Stimulated activated CD4-positive, alpha-beta T cell treated with anti-CD3 and anti-CD28 coated beads, TNF-alpha, amount 100 ng/mL, for 4 hours (primary cell): ENCODE results near the gene BACE2.

ENCODE experiments used
- DNase-seq, 3 experiments: peaks; one replicate each; pipeline ENCODE4 v3.0.0-alpha.2; 2020; ENCODE audit warnings: low read depth in 3 of 3

The BACE2 gene

DNA sequence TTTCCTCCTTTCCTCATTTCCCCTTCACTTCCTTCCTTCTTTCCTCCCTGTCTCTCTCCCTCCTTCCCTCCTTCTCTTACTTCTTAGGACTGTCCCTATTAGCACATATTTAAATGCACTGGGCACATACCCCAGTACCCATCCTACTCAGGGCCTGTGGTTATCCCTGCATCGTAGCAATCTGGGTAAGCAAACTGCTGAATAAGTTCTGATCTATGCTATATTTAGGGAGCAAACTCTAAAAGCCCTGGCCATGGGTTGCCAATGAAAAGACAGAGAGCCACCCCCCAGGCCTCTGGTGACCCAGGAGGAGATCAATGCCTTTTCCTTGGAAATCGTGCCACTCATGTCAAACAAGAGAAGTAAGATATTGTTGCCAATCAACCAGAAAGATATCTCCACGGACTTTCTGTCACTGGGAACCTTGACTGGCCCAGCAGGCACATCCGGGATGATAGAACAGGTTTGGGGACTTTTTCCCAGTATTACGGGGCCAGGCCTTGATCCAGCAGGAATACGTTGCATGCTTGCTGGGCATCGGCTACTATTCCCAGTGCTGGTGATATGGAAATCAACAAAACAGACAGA is 154.0 kb downstream of the BACE2 start:
- DNase-seq, result no peak

DNA sequence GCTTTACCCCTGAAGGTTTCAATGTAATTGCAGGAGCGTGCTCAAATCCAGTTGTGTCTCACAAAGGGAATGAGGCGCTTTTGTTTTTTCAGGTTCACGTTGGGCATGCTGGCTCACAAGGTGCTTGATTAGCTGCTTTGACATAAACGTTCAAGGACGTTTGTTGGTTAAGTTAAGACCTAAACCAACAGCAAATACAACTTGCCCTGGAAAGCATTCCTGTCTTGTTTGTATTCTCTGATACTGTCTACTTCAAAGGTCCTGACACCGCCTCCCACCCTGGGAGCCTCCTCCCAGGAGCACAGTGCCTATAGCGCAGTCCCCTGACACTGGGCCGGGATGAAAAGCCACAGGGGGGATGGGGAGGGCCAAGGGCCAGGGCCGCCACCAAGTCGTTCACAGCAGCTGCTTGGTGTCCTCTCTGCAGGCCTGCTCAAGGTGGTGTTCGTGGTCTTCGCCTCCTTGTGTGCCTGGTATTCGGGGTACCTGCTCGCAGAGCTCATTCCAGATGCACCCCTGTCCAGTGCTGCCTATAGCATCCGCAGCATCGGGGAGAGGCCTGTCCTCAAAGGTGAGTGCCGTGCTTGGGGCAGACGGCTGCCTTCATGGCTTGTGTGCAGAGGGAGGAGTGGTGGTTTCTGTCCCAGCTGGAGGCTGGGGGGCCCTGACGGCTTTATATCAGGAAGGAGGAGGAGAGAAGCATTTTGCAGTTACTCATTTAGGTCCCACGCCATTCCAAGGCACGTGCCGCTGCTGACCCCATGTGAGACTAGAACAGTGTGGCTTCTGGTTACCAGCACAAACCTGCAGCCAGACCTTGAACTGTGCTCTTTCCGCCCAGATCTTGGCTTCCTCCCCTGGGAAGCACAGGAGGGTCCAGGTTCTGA is 154.8 kb downstream of the BACE2 start:
- DNase-seq, result no peak

DNA sequence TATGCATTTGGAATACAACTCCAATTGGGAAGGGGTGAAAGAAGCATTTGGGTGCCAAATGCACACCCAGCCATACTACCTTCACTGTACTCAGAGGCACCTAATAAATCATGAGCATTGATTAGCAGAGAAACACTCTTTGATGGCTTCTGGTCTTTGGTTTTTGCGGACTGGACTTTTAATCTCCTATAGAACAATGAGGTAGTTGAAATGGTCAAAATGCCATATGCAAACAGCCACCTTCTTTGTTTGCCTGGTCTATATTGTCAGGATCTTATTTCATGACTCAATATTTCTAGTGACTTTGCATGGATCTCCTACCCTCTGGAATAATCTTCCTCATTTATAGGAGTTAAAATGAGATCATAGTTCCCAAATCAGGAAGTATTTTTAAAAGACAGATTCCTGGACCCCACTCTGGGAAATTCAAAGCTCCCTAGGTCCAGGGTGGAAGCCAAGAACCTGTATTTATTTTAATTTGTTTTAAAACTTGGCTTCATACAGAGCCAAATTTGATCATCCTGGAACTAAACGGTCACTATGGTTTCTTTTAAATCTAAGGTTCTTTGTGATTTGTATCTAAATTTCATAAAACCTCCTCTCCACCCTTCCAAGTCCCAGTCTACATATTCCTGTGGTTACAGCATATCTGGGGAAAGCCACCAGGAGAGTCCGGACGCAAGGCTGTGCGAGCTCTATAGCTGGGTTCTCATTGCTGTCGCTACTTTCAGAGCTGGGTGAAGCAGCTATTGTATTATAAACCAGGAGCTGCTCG is 157.4 kb downstream of the BACE2 start:
- DNase-seq, result no peak

DNA sequence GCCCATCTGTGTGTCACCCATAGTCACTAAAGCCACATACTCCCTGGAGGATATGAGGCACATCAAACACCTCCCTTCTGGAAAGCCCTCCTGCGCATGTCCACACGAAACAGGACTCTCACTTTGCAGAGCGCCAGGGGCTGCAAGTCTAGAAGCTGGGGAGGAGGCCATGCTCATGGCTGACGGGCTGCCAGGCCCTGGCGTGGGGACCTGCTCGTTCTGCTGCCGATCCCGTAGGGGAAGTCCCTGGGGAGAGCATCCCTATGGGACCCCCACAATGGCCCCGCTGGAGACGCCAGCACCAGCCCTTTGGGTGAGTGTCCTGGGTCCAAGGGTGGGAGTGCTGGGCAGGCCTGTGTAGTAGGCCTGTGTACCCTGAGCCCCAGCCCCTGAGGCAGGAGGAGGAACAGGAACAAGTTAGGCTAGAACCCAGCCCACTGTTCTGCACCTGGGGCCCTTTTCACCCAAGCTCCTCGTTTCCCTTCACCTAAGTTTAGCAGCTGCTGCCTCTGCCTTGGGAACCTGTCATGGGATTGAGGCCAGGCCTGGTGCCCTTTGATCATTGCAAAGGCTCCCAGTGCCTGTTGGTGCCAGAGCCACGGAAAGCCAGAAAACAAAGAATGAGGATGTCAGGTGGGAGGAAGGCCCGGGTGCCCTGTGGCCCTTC is 158.6 kb downstream of the BACE2 start:
- DNase-seq, result no peak

DNA sequence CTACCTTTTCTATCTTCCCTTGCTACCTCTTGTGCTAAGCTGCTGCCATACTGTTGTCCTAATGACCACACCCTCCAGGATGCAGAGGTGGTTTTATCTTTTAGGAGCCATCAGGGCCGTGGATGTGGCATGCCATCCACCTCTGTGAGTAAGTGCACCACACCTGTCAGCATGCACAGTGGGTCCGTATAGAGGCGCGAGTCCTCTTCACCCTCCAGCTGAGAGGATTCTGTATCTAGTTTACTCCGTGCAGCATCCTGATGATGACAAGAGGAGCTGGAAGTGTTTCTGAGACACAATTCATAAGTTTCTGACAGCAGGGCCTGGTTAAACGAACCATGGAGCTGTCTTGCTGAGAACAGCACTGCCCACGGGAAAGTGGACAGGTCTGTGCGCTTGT is 159.8 kb downstream of the BACE2 start:
- no peak for DNase-seq

DNA sequence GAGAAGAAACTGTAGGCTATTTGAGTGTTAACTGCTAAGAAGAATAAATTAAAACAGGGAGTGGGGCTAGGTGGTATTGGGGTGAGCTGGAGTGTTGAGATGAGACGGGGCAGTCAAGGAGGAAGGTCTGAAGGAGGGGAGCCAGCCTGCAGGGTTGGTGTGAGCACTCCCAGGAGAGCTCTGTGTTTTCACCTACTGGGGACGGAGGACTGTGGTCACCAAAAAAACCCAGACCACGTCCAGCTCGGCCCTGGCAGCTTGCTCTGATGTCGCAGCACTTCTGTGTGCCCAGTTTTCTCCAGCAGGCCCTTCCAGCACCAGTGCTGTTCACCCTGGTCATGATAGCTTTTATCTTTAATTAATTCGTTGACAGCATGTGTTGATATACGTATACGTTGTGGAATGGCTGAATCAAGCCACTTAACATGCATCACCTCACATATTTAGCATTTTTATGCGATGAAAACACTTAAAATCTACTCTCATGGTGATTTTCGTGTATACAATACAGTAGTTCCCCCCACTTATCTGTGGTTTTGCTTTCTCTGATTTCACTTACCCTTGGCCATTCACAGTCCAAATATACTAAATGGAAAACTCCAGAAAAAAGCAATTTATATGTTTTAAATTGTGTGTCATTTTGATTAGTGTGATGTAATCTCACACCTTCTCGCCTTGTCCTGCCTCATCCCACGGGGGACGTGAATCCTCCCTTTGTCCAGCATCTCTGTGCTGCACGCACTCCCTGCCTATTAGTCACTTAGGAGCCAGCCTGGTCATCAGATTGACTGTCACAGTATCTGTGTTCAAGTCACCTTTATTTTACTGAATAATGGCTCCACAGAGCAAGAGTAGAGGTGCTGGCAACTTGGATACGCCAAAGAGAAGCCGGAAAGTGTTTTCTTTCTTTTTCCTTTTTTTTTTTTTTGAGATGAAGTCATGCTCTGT is 161.0 kb downstream of the BACE2 start:
- no peak for DNase-seq
